Body of pancreas (tissue), 4 donors: Measurements from ENCODE around the gene PAPSS1. TPM values are rescaled to one million over a fixed set of nuclear protein-coding genes. Genes with fewer than 3 reads are reported as not detected.

ENCODE experiments used
- ATAC-seq: fragments of 150-250 bp; one replicate; pipeline ENCODE4 v1.9.1; 2016
- DNase-seq, 4 donors: peaks; one replicate each; pipeline ENCODE4 v3.0.0-alpha.2; 2019
- H3K27ac ChIP-seq, 4 donors: fragments of 200-600 bp; sonication (generic); 1 replicate in 3 of 4; 2 replicates in 1 of 4; pipeline versions ENCODE4 v1.5.1 to v1.6.1; 2016 to 2019; ENCODE audit warnings: mild to moderate bottlenecking in 1 of 4, mixed read lengths in 1 of 4, moderate library complexity in 1 of 4
- H3K27me3 ChIP-seq, 2 donors: fragments of 200-600 bp; sonication (generic); one replicate each; pipeline ENCODE4 v1.6.0; 2016; ENCODE audit warnings: mild to moderate bottlenecking in 1 of 2
- H3K36me3 ChIP-seq, 2 donors: fragments of 200-600 bp; sonication (generic); replicated peaks in 1 of 2; 2 replicates each; pipeline ENCODE4 v1.5.1; 2016; ENCODE audit warnings: low read depth in 2 of 2; ENCODE audit not compliant: insufficient read depth in 1 of 2
- H3K4me1 ChIP-seq: fragments of 200-600 bp; sonication (generic); one replicate; pipeline ENCODE4 v1.6.0; 2016
- H3K4me3 ChIP-seq, 2 donors: fragments of 200-600 bp; sonication (generic); 1 replicate in 1 of 2; 2 replicates in 1 of 2; pipeline ENCODE4 v1.5.1; 2016 to 2019
- H3K9me3 ChIP-seq, 3 donors: fragments of 200-600 bp; sonication (generic); 1 replicate in 2 of 3; 2 replicates in 1 of 3; pipeline ENCODE4 v1.5.1; 2016
- CTCF ChIP-seq, 7 experiments: fragments of 450-650 bp in 4 of 7; fragments of 200-600 bp in 3 of 7; sonication (generic) in 3 of 7; IDR thresholded peaks; one replicate each; pipeline ENCODE4 v1.5.1; 2016 to 2019; ENCODE audit warnings: antibody characterized with exemption in 7 of 7
- POLR2A ChIP-seq, 3 donors: fragments of 450-650 bp; IDR thresholded peaks; one replicate each; pipeline ENCODE4 v1.6.1; 2016; ENCODE audit warnings: antibody characterized with exemption in 3 of 3, mild to moderate bottlenecking in 2 of 3
- WGBS, 2 donors: methylation state at CpG; one replicate each; pipeline ENCODE4 v1.1.5; 2017; 5-methylcytosine and 5-hydroxymethylcytosine counted together
- intact Hi-C: fragments of 100-400 bp; cut with DNase I; formaldehyde crosslinking; loops from one replicate; pipeline ENCODE4 v1.15.1; 2023
- total RNA-seq, 2 donors: library from RNA; depleted of rRNA; stranded (reverse); fragments of >200 nt; gene quantifications; one replicate each; pipeline ENCODE4 v1.1.0, GENCODE V29; 2016

The PAPSS1 gene
- total RNA-seq, 2 donors from 2014 or later = 15.8 to 42.3 TPM

- TF ChIP-seq CTCF (IDR thresholded peaks at IDR 0.05) = no peak
- no peak for TF ChIP-seq POLR2A (IDR thresholded peaks at IDR 0.05)
- Histone ChIP-seq H3K4me1 (no peaks in the 10 kb centered on the region), H3K4me3 (no peak overlapping the region), H3K36me3 (no peaks in the 10 kb centered on the region), H3K9me3 (no peaks in the 10 kb centered on the region), H3K27me3 (no peaks in the 10 kb centered on the region), H3K27ac (no peak overlapping the region)
- ATAC-seq = no peak
- no peak for DNase-seq
- intact Hi-C loops = loop anchor here (5.0 kb wide), 1 partner anchor 161 kb away; no protein-coding TSS in a partner anchor
- 49 to 71% methylated on average over 4 of the region's 4 CpGs for WGBS, 2 donors
These were observed 35.9 kb upstream of the PAPSS1 start for GRCh38 chr4:107755841-107756356.

- ATAC-seq (no peak), DNase-seq (no peak)
- H3K4me1 ChIP-seq = peaks cover 3% of the 10 kb centered on the region
- H3K27ac ChIP-seq = no peak overlapping the region
- no peak for TF ChIP-seq CTCF (IDR thresholded peaks at IDR 0.05)
- no peak for TF ChIP-seq POLR2A (IDR thresholded peaks at IDR 0.05)
- H3K9me3 ChIP-seq = no peaks in the 10 kb centered on the region
- no peaks in the 10 kb centered on the region for H3K27me3 ChIP-seq
- no peak overlapping the region for H3K4me3 ChIP-seq
- intact Hi-C loops = no loop called here
- no peaks in the 10 kb centered on the region for H3K36me3 ChIP-seq
- 51 to 62% methylated on average over 2 of the region's 2 CpGs for WGBS, 2 donors
These were observed 31.6 kb upstream of the PAPSS1 start for GRCh38 chr4:107751670-107752069.

GRCh38 chr4:107747748-107748486 is 27.9 kb upstream of the PAPSS1 start:
- no peak for ATAC-seq
- H3K4me3 ChIP-seq = no peak overlapping the region
- WGBS, 2 donors = 52 to 62% methylated on average over 5 of the region's 5 CpGs
- H3K27ac ChIP-seq = no peak overlapping the region
- H3K27me3 ChIP-seq = no peaks in the 10 kb centered on the region
- intact Hi-C loops = no loop called here
- no peak for DNase-seq
- H3K9me3 ChIP-seq = no peaks in the 10 kb centered on the region
- TF ChIP-seq CTCF (IDR thresholded peaks at IDR 0.05) (no peak), POLR2A (IDR thresholded peaks at IDR 0.05) (no peak)
- peaks cover 3% of the 10 kb centered on the region for H3K4me1 ChIP-seq
- no peaks in the 10 kb centered on the region for H3K36me3 ChIP-seq

- DNase-seq = no peak
- no peak overlapping the region for H3K4me3 ChIP-seq
- 62 to 71% methylated on average over 1 of the region's 1 CpG for whole genome bisulfite sequencing, 2 donors
- no peak for ATAC-seq
- intact Hi-C loops = no loop called here
- no peaks in the 10 kb centered on the region for H3K27me3 ChIP-seq
- H3K4me1 ChIP-seq = peaks cover 3% of the 10 kb centered on the region
- no peaks in the 10 kb centered on the region for H3K9me3 ChIP-seq
- no peaks in the 10 kb centered on the region for H3K36me3 ChIP-seq
- no peak for TF ChIP-seq CTCF (IDR thresholded peaks at IDR 0.05)
- no peak for TF ChIP-seq POLR2A (IDR thresholded peaks at IDR 0.05)
- H3K27ac ChIP-seq = no peak overlapping the region
These were observed 26.1 kb upstream of the PAPSS1 start for GRCh38 chr4:107746161-107746560.

GRCh38 chr4:107744532-107744931 is 24.5 kb upstream of the PAPSS1 start:
- Histone ChIP-seq H3K4me3 (no peak overlapping the region), H3K4me1 (peaks cover 3% of the 10 kb centered on the region), H3K27me3 (no peaks in the 10 kb centered on the region), H3K27ac (no peak overlapping the region), H3K9me3 (no peaks in the 10 kb centered on the region), H3K36me3 (no peaks in the 10 kb centered on the region)
- ATAC-seq (no peak), DNase-seq (no peak)
- TF ChIP-seq POLR2A (IDR thresholded peaks at IDR 0.05) (no peak), CTCF (IDR thresholded peaks at IDR 0.05) (no peak)
- intact Hi-C loops = no loop called here
